Osteocyte (in vitro differentiated cells): ENCODE data around the gene CHMP1A. TPM values are rescaled to one million over a fixed set of nuclear protein-coding genes. Genes with fewer than 3 reads are reported as not detected.

Source experiments
- DNase-seq: peaks from one replicate; pipeline ENCODE4 v3.0.0; 2021; ENCODE audit warnings: mixed read lengths; ENCODE audit not compliant: unreplicated experiment; ENCODE audit errors: extremely low spot score
- H3K27ac Mint-ChIP-seq: one replicate; pipeline ENCODE4 v1.8.0; 2021; ENCODE audit warnings: mild to moderate bottlenecking, mixed read lengths; ENCODE audit not compliant: unreplicated experiment
- H3K27me3 Mint-ChIP-seq: one replicate; pipeline ENCODE4 v1.8.0; 2021; ENCODE audit warnings: mixed read lengths; ENCODE audit not compliant: unreplicated experiment
- H3K36me3 Mint-ChIP-seq: one replicate; pipeline ENCODE4 v1.8.0; 2021; ENCODE audit warnings: mixed read lengths; ENCODE audit not compliant: unreplicated experiment
- H3K4me1 Mint-ChIP-seq: one replicate; pipeline ENCODE4 v1.8.0; 2021; ENCODE audit warnings: mixed read lengths; ENCODE audit not compliant: unreplicated experiment
- H3K4me3 Mint-ChIP-seq: one replicate; pipeline ENCODE4 v1.8.0; 2021; ENCODE audit warnings: mild to moderate bottlenecking, moderate library complexity, mixed read lengths; ENCODE audit not compliant: unreplicated experiment
- H3K9me3 Mint-ChIP-seq: one replicate; pipeline ENCODE4 v1.8.0; 2021; ENCODE audit warnings: mixed read lengths; ENCODE audit not compliant: unreplicated experiment
- total RNA-seq: library from RNA; stranded (reverse); gene quantifications from 2 replicates; pipeline ENCODE4 v1.2.1, GENCODE V29; 2021
- TF ChIP-seq, protein P1 (sequence below): fragments of 200-600 bp; sonication (generic); IDR thresholded peaks from 2 replicates; pipeline ENCODE4 v1.5.0; 2021; ENCODE audit warnings: antibody characterized with exemption, mild to moderate bottlenecking, moderate library complexity

The CHMP1A gene
- total RNA-seq, 1 donor from 2014 or later: 92.5 TPM

DNA sequence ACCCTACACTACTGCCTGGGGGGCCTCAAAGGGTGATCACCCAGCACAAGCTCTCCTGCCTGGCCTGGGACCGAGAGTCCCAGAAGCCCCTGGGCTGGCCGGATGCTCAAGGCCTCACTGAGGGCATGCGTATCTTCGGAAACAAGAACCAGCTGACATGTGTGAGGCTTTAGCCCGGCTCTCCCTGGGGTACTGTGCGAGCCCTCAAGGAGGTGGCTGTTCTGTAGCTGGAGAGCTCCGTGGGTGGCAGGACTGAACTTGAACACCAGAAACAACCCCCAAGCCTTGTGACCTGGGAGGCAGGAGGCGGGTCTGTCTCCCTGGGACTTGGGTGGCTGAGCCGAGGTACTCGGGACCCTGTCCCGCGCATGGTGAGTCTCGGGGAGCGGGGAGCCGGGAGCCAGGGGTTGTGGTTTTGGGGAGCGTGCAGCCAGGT is 37.1 kb downstream of the CHMP1A start:
- peaks cover 7% of the 10 kb centered on the region for H3K27me3 Mint-ChIP-seq
- H3K4me1 Mint-ChIP-seq: peaks cover 9% of the 10 kb centered on the region
- no peaks in the 10 kb centered on the region for H3K36me3 Mint-ChIP-seq
- no peaks in the 10 kb centered on the region for H3K9me3 Mint-ChIP-seq
- H3K27ac Mint-ChIP-seq: no peak overlapping the region
- no peak for DNase-seq
- H3K4me3 Mint-ChIP-seq: no peak overlapping the region
- TF ChIP-seq, protein P1, sequence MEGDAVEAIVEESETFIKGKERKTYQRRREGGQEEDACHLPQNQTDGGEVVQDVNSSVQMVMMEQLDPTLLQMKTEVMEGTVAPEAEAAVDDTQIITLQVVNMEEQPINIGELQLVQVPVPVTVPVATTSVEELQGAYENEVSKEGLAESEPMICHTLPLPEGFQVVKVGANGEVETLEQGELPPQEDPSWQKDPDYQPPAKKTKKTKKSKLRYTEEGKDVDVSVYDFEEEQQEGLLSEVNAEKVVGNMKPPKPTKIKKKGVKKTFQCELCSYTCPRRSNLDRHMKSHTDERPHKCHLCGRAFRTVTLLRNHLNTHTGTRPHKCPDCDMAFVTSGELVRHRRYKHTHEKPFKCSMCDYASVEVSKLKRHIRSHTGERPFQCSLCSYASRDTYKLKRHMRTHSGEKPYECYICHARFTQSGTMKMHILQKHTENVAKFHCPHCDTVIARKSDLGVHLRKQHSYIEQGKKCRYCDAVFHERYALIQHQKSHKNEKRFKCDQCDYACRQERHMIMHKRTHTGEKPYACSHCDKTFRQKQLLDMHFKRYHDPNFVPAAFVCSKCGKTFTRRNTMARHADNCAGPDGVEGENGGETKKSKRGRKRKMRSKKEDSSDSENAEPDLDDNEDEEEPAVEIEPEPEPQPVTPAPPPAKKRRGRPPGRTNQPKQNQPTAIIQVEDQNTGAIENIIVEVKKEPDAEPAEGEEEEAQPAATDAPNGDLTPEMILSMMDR: no peak

DNA sequence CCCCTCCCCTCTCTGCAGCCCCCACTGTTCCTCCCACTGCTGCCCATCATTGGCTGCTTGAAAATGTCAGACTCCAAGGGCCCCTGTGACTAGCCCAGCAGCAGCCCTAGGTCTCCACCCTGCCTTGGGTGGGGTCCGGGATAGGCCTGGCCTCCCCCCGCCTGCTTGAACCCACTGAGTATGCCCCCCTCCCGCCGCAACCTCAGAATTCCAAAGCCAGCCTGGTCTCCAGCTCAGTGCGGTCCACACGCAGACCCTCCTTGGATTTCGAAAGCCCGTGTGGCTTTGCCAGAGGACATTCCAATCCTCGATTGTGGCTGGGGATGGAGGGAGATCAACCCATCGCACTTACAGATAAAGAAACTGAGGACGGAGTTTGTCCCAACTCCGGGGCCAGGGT is 37.7 kb downstream of the CHMP1A start:
- no peaks in the 10 kb centered on the region for H3K36me3 Mint-ChIP-seq
- no peak overlapping the region for H3K4me3 Mint-ChIP-seq
- no peak overlapping the region for H3K27ac Mint-ChIP-seq
- peaks cover 3% of the 10 kb centered on the region for H3K27me3 Mint-ChIP-seq
- peaks cover 9% of the 10 kb centered on the region for H3K4me1 Mint-ChIP-seq
- DNase-seq: no peak
- H3K9me3 Mint-ChIP-seq: no peaks in the 10 kb centered on the region
- TF ChIP-seq, protein P1: no peak

DNA sequence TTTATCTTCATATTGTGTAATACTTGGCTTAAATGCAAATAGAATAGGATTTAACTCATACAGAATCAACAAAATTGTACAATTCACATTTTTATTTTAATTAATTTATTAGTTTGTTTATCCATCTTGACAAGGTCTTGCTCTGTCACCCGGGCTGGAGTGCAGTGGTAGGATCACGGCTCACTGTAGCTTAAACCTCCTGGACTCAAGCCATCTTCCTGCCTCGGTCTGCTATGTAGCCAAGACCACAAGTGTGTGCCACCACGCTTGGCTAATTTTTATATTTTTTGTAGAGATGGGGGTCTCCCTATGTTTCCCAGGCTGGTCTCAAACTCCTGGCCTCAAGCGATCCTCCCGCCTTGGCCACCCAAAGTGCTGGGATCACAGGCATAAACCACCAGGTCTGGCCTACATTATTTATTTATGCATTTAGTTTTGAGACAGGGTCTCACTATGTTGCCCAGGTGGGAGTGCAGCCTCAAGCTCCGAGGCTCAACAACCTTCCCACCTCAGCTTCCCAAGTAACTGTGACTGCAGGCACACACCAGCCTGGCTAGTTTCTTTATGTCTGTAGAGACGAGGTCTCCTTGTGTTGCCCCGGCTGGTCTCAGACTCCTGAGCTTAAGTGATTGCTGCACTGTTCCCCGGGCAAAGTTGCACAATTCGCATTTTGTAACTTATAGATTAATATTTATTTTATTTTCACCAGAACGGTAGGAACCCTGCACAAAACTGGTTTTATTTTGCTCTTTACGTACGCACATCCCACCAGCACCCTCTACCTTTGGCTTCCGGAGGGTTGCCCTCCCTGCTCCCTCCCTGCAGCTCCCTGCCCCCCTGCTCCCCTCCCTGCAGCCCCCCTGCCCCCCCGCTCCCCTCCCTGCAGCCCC is 39.2 kb downstream of the CHMP1A start:
- Mint-ChIP-seq H3K4me3 (no peak overlapping the region), H3K4me1 (peaks cover 4% of the 10 kb centered on the region), H3K36me3 (no peaks in the 10 kb centered on the region), H3K27ac (no peak overlapping the region), H3K9me3 (no peaks in the 10 kb centered on the region), H3K27me3 (no peaks in the 10 kb centered on the region)
- no peak for DNase-seq
- TF ChIP-seq, protein P1: no peak

DNA sequence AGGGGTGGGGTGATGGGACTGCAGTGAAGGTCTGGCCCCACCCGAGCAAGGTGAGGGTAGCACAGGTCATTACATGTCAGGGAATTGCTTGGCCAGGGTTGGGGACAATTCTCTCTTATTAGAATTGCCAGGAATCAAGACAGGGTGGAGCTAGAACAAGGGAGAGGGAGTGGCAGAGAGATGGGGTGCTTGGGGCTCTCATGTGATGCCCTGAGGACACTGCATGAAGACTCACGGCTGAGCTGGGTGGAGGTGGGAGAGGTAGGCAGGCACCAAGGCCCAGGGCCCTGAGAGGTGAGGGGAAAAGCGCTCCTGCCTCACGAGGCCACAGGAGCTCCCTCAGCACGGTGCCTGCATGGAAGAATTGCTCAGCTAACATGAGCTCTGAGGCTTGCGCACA is 40.5 kb downstream of the CHMP1A start:
- H3K27ac Mint-ChIP-seq: no peak overlapping the region
- peaks cover 6% of the 10 kb centered on the region for H3K4me1 Mint-ChIP-seq
- DNase-seq: no peak
- TF ChIP-seq, protein P1: no peak
- H3K36me3 Mint-ChIP-seq: no peaks in the 10 kb centered on the region
- no peaks in the 10 kb centered on the region for H3K9me3 Mint-ChIP-seq
- no peaks in the 10 kb centered on the region for H3K27me3 Mint-ChIP-seq
- H3K4me3 Mint-ChIP-seq: no peak overlapping the region

DNA sequence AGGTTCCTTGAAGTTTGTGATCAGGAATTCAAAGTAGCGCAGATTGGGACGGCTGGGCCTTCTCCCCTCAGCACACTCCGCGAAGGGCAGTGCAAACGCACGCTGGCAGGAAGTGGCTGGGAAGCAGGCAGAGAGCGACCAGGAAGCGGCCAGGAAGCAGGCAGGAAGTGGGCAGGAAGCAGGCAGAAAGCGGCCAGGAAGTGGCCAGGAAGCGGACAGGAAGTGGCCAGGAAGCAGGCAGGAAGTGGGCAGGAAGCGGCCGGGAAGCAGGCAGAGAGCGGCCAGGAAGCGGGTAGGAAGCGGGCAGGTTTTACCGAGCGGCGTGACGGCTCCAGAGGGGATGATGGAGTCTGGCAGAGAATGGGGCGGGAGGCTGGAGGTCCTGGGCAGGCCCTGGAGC is 40.9 kb downstream of the CHMP1A start:
- H3K4me1 Mint-ChIP-seq: peaks cover 6% of the 10 kb centered on the region
- no peak overlapping the region for H3K4me3 Mint-ChIP-seq
- TF ChIP-seq, protein P1: no peak
- H3K36me3 Mint-ChIP-seq: no peaks in the 10 kb centered on the region
- no peak for DNase-seq
- H3K27ac Mint-ChIP-seq: no peak overlapping the region
- H3K27me3 Mint-ChIP-seq: no peaks in the 10 kb centered on the region
- no peaks in the 10 kb centered on the region for H3K9me3 Mint-ChIP-seq
